HepG2 (cell line): ENCODE measurements around the gene UBE2R2. TPM values are rescaled to one million over a fixed set of nuclear protein-coding genes. Genes with fewer than 3 reads are reported as not detected.

Experiments
- ATAC-seq: fragments of 200-7000 bp; cut with Tn5 transposase; 3 replicates; pipeline ENCODE4 v1.9.1; 2020; ENCODE audit warnings: mild to moderate bottlenecking, moderate library complexity
- BruUV-seq: library from RNA; stranded (reverse); fragments of 400-500 nt; replicated peaks from 2 replicates; lab custom pipeline; 2021; lab: Mats Ljungman, UMichigan
- CTCF ChIA-PET: fragments of 300-600 bp; formaldehyde crosslinking; extraction: SDS; loops from one replicate; lab custom pipeline; 2021; ENCODE audit warnings: low total read pairs, inconsistent platforms, low intra/inter-chr PET ratio; lab: Yijun Ruan, JAX
- POLR2A ChIA-PET: fragments of 350-600 bp; sonication (Branson Sonifier 250); formaldehyde crosslinking; loops from one replicate; lab custom pipeline; 2020; ENCODE audit warnings: antibody characterized with exemption, inconsistent platforms; lab: Yijun Ruan, JAX
- DNase-seq: peaks from one replicate; pipeline ENCODE4 v3.0.0-alpha.2; 2015; ENCODE audit warnings: low spot score
- FAIRE-seq: peaks from 3 replicates; lab custom pipeline; 2011; peaks lifted over from hg19 to GRCh38; lab: Jason Lieb, UNC
- H2AFZ ChIP-seq: one replicate; pipeline ENCODE4 v1.6.1; 2011; ENCODE audit warnings: low read length, inconsistent platforms
- H3K27ac ChIP-seq: fragments of 300-600 bp; 3 replicates; pipeline ENCODE4 v1.8.0; 2011; ENCODE audit warnings: mixed run types, mild to moderate bottlenecking, mixed read lengths, low read length, inconsistent platforms; ENCODE audit not compliant: insufficient read depth; ENCODE audit errors: extremely low read length
- H3K27me3 ChIP-seq, 2 experiments: fragments of 200-600 bp in 1 of 2; 2 replicates in 1 of 2; 3 replicates in 1 of 2; pipeline versions ENCODE4 v1.6.0 to v1.8.0; 2011; ENCODE audit warnings: low read length in 2 of 2, mild to moderate bottlenecking in 2 of 2, moderate library complexity in 2 of 2, inconsistent platforms in 1 of 2; ENCODE audit not compliant: insufficient read depth in 2 of 2, control insufficient read depth in 1 of 2
- H3K36me3 ChIP-seq, 2 experiments: fragments of 200-600 bp in 1 of 2; replicated peaks in 1 of 2; 2 replicates in 1 of 2; 3 replicates in 1 of 2; pipeline versions ENCODE4 v1.5.1 to v1.8.0; 2011; ENCODE audit warnings: low read length in 2 of 2, inconsistent platforms in 1 of 2; ENCODE audit not compliant: insufficient read depth in 2 of 2, control insufficient read depth in 1 of 2
- H3K4me1 ChIP-seq: 2 replicates; pipeline ENCODE4 v1.5.1; 2012; ENCODE audit warnings: low read length, inconsistent platforms; ENCODE audit not compliant: insufficient read depth
- H3K4me2 ChIP-seq: 2 replicates; pipeline ENCODE4 v1.6.0; 2011; ENCODE audit warnings: low read depth, low read length, inconsistent platforms
- H3K4me3 ChIP-seq, 3 experiments: fragments of 200-600 bp in 1 of 3; sonication (generic), shearing (Covaris generic) in 1 of 3; replicated peaks in 1 of 3; 2 replicates each; pipeline ENCODE4 v1.5.1; 2011 to 2016; ENCODE audit warnings: low read length in 3 of 3, inconsistent platforms in 2 of 3, low read depth in 2 of 3, mild to moderate bottlenecking in 2 of 3, control low read depth in 1 of 3, mixed read lengths in 1 of 3; ENCODE audit not compliant: insufficient read depth in 1 of 3
- H3K79me2 ChIP-seq: one replicate; pipeline ENCODE4 v1.6.1; 2011; ENCODE audit warnings: low read length, inconsistent platforms; ENCODE audit not compliant: insufficient read depth
- H3K9ac ChIP-seq: 2 replicates; pipeline ENCODE4 v1.6.0; 2011; ENCODE audit warnings: mild to moderate bottlenecking, low read depth, low read length, inconsistent platforms; ENCODE audit not compliant: insufficient read depth
- H3K9me3 ChIP-seq: 2 replicates; pipeline ENCODE4 v1.5.1; 2012; ENCODE audit warnings: mild to moderate bottlenecking, low read length
- H4K20me1 ChIP-seq: 2 replicates; pipeline ENCODE4 v1.6.0; 2011; ENCODE audit warnings: inconsistent platforms, mild to moderate bottlenecking, low read length, moderate library complexity; ENCODE audit not compliant: insufficient read depth
- GABPB1 ChIP-seq: IDR thresholded peaks from 2 replicates; pipeline ENCODE4 v1.6.1; 2016; ENCODE audit warnings: mild to moderate bottlenecking, missing genetic modification reagents, moderate library complexity, missing compliant biosample characterization
- HOXD1 ChIP-seq: sonication (generic); formaldehyde crosslinking; IDR thresholded peaks from 2 replicates; pipeline ENCODE4 v1.5.0; 2020; ENCODE audit warnings: missing genetic modification reagents
- TBL1XR1 ChIP-seq: fragments of 150-350 bp; IDR thresholded peaks from 2 replicates; pipeline ENCODE4 v1.6.1; 2014; ENCODE audit warnings: borderline replicate concordance, low read length; ENCODE audit not compliant: partially characterized antibody
- ZFP91 ChIP-seq: sonication (generic); formaldehyde crosslinking; IDR thresholded peaks from 2 replicates; pipeline ENCODE4 v1.9.0; 2022; ENCODE audit warnings: missing genetic modification reagents, mild to moderate bottlenecking, borderline replicate concordance
- ZFY ChIP-seq: sonication (generic); formaldehyde crosslinking; IDR thresholded peaks from 2 replicates; pipeline ENCODE4 v1.4.0; 2020; ENCODE audit warnings: missing genetic modification reagents
- ZNF10 ChIP-seq: sonication (generic); formaldehyde crosslinking; IDR thresholded peaks from 2 replicates; pipeline ENCODE4 v1.4.0; 2020; ENCODE audit warnings: mild to moderate bottlenecking, low read depth, missing genetic modification reagents, borderline replicate concordance
- ZNF550 ChIP-seq: sonication (generic); formaldehyde crosslinking; IDR thresholded peaks from 2 replicates; pipeline ENCODE4 v1.4.0; 2020; ENCODE audit warnings: mild to moderate bottlenecking, missing genetic modification reagents, borderline replicate concordance
- ZNF609 ChIP-seq: sonication (generic); formaldehyde crosslinking; IDR thresholded peaks from 2 replicates; pipeline ENCODE4 v1.4.0; 2020; ENCODE audit warnings: mild to moderate bottlenecking, missing genetic modification reagents, borderline replicate concordance
- ZNF777 ChIP-seq: sonication (generic); formaldehyde crosslinking; IDR thresholded peaks from 2 replicates; pipeline ENCODE4 v1.4.0; 2020; ENCODE audit warnings: missing genetic modification reagents
- ZNF792 ChIP-seq: IDR thresholded peaks from 2 replicates; pipeline ENCODE4 v1.6.1; 2016
- WGBS: methylation state at CpG from one replicate; pipeline ENCODE4 v1.1.6; 2017; ENCODE audit warnings: low lambda C conversion rate; 5-methylcytosine and 5-hydroxymethylcytosine counted together
- in situ Hi-C: cut with HindIII; loops from 2 replicates; pipeline ENCODE4 v1.10.0; 2017; ENCODE audit warnings: low pct_unique_long_range_greater_than_20kb; ENCODE audit not compliant: extremely low pct_ligation_motif_present
- intact Hi-C: fragments of 100-400 bp; cut with micrococcal nuclease; formaldehyde crosslinking; loops from one replicate; pipeline ENCODE4 v1.10.0; 2022; ENCODE audit not compliant: unreplicated experiment
- polyA plus RNA-seq, 8 experiments: library from polyadenylated mRNA; depleted of rRNA in 3 of 8; stranded (reverse) in 7 of 8; unstranded in 1 of 8; fragments of >200 nt; fragmentation: Illumina TruSeq in 4 of 8; extraction: Trizol in 4 of 8; gene quantifications; 2 replicates each; pipeline versions ENCODE4 v1.2.1 to v1.2.3, GENCODE V29; 2011 to 2016; ENCODE audit warnings: low read depth in 4 of 8, missing spikeins in 1 of 8, mixed read lengths in 1 of 8; ENCODE audit not compliant: insufficient read depth in 1 of 8
- total RNA-seq, 5 experiments: library from RNA; depleted of rRNA; stranded (reverse); fragments of >200 nt; fragmentation: Illumina TruSeq; extraction: Trizol; gene quantifications; 2 replicates each; pipeline ENCODE4 v1.2.3, GENCODE V29; 2016; ENCODE audit warnings: low read depth in 1 of 5
- TF ChIP-seq, protein P1 (sequence below): sonication (generic); formaldehyde crosslinking; IDR thresholded peaks from 2 replicates; pipeline ENCODE4 v1.5.0; 2020; ENCODE audit warnings: mild to moderate bottlenecking, low read depth, missing genetic modification reagents, borderline replicate concordance

Gene UBE2R2
- total and polyA plus RNA-seq, 2 of the 13 experiments (the other 11 are each of a cell fraction or from before 2014, with no cell fraction given) = 14.8 to 20.9 TPM

- intact Hi-C loops = no loop called here
- in situ Hi-C loops = no loop called here
- H3K4me3 ChIP-seq = no peak overlapping the region
- H3K4me2 ChIP-seq = no peak overlapping the region
- peaks cover 0 to 7% of the 10 kb centered on the region in 2 experiments; a peak in 1 of 5 replicates for H3K27me3 ChIP-seq
- H3K9ac ChIP-seq = no peak overlapping the region
- CTCF ChIA-PET = no interaction called here
- no peaks in the 10 kb centered on the region for H4K20me1 ChIP-seq
- WGBS = 20% methylated on average over 1 of the region's 1 CpG
- FAIRE-seq = no peak
- peaks cover 10% of the 10 kb centered on the region for H3K4me1 ChIP-seq
- H3K79me2 ChIP-seq = no peaks in the 10 kb centered on the region
- no peaks in the 10 kb centered on the region for H3K36me3 ChIP-seq
- no peak overlapping the region for H3K27ac ChIP-seq
- no peak overlapping the region for H2AFZ ChIP-seq
- TF ChIP-seq GABPB1 (CRISPR knock-in tag) = no peak
- no peak for TF ChIP-seq ZFY
- no peak for TF ChIP-seq HOXD1 (CRISPR knock-in tag)
- no TSS peak for BruUV-seq
- no peak for ATAC-seq
- DNase-seq = no peak
- H3K9me3 ChIP-seq = no peaks in the 10 kb centered on the region
- POLR2A ChIA-PET = no interaction called here
Measured at GRCh38 chr9:33781736-33782135, 35.2 kb upstream of the UBE2R2 start.

DNA sequence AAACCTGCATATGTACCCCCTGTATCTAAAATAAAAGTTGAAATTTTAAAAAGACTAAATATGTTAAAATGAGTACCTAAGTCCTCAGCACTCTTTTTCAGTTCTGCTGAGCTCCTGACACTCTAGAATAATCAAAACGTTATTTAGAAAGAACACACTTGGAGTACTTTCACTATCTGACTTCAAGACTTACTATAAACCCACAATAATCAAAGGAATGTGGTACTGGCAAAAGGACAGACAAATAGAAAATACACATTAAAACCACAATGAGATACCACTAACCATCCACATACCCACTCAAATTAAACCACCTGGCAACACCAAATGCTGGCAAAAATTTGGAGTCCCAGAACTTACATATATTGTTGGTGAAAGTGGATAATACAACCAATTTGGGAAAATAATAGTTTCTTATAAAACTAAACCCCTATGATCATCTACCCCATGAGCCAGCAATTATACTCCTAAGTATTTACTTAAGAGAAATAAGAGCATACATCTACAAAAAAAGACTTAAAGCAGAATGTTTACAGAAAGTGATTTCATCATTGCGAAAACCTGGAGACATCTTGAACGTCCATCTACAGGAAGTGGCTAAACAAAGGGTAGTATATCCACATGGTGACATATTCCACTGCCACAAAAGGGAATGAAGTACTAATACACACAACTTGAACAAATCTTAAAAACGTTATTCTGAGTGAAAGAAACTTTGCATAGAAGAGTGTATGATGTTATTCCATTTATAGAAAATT, 34.4 kb upstream of the UBE2R2 start:
- no TSS peak for BruUV-seq
- POLR2A ChIA-PET = no interaction called here
- ATAC-seq = no peak
- Histone ChIP-seq H3K4me1 (peaks cover 10% of the 10 kb centered on the region), H3K27me3 (peaks cover 0 to 8% of the 10 kb centered on the region in 2 experiments; a peak in 1 of 5 replicates), H3K79me2 (no peaks in the 10 kb centered on the region), H2AFZ (no peak overlapping the region), H3K4me3 (no peak overlapping the region), H3K36me3 (no peaks in the 10 kb centered on the region), H3K4me2 (no peak overlapping the region), H4K20me1 (no peaks in the 10 kb centered on the region), H3K9ac (no peak overlapping the region), H3K9me3 (no peaks in the 10 kb centered on the region), H3K27ac (no peak overlapping the region)
- in situ Hi-C loops (no loop called here), intact Hi-C loops (no loop called here)
- CTCF ChIA-PET = no interaction called here
- FAIRE-seq = no peak
- 24% methylated on average over 4 of the region's 4 CpGs for WGBS
- DNase-seq = no peak
- TF ChIP-seq, protein P1, sequence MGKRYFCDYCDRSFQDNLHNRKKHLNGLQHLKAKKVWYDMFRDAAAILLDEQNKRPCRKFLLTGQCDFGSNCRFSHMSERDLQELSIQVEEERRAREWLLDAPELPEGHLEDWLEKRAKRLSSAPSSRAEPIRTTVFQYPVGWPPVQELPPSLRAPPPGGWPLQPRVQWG = no peak
- no peak for TF ChIP-seq ZFP91 (CRISPR knock-in tag)
- TF ChIP-seq ZNF10 = no peak
- TF ChIP-seq ZNF609 (CRISPR knock-in tag) = no peak
- no peak for TF ChIP-seq ZNF777 (CRISPR knock-in tag)
- TF ChIP-seq TBL1XR1 = no peak
- no peak for TF ChIP-seq ZNF792 (CRISPR knock-in tag)
- no peak for TF ChIP-seq ZNF550 (CRISPR knock-in tag)
